GM12873 (cell line): Measurements from ENCODE around the gene CLEC20A.

Experiments used
- CTCF ChIP-seq: IDR thresholded peaks from 2 replicates; pipeline ENCODE4 v1.5.1; 2012; ENCODE audit warnings: low read depth, mild to moderate bottlenecking, moderate library complexity, low read length, control low read depth; ENCODE audit not compliant: insufficient read depth; ENCODE audit errors: missing control alignments

The CLEC20A gene

DNA sequence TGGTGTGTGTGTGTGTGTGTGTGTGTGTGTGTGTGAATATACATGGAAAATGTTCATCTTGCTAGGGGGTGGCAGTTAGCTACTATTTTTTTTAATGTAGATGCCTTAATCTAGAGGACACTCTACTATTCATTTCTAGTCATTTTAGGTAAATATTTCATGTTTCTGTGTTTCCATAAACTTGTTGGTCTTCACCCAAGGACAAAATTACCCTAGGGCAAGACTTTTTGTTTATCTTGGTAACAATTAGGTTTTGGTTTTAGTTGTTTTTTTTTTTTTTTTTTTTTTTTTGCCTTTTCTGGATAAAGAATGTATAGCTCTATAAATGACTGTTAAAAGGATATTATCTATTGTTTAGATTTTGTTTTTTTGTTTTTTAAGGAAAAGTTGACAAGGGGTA, 32.2 kb downstream of the CLEC20A start:
- TF ChIP-seq CTCF, result no peak

DNA sequence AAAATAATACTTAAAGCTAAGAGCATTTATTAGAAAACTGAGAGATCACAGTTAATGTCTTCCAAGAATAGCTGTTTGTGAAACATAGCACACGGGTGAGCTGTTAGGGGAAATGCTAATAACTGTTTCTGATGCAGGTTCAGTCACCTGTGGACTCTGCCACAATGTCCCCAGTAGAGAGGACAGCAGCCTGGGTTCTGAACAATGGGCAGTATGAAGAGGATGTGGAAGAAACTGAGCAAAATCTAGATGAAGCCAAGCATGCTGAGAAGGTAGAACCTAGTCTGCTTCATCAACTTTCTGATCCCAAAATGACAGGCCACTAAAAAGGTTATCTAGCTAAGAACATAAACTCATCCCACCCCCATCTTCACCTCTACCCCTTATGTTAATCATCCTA, 32.6 kb downstream of the CLEC20A start:
- no peak for TF ChIP-seq CTCF

DNA sequence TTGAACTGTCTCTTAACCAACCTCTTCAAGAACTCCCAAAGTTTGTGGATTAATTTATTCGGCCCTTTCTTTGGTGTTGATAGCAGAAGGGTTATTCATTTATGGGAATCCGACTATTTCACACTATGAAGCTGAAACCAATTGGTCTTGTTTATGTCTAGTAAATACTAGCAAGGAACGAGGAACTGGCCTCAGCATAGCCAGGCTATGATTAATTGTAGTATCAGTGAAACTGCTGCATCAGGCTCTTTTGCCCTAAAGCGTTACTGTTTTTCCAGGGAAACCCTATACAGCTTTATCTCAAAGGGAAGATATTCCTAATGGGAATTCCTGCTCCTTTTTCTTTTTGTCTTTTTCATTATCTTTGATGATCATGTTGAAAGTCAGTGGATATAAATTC, 35.1 kb downstream of the CLEC20A start:
- TF ChIP-seq CTCF, result no peak

- TF ChIP-seq CTCF, result no peak
These were observed 35.7 kb downstream of the CLEC20A start for GRCh38 chr1:178461104-178461503.

DNA sequence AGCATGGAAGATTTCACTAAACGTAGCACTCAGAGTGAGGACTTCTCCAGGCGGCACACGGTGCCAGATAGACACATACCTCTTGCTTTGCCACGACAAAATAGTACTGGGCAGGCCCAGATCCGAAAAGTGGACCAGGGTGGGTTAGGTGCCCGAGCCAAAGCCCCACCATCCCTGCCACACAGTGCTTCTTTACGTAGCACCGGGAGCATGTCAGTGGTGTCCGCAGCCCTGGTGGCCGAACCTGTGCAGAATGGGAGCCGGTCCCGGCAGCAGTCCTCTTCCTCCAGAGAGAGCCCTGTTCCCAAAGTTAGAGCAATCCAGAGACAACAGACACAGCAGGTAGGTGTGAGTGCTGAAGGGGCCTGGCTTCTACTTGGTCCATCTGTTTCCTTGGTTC, 38.6 kb downstream of the CLEC20A start:
- TF ChIP-seq CTCF, result no peak

DNA sequence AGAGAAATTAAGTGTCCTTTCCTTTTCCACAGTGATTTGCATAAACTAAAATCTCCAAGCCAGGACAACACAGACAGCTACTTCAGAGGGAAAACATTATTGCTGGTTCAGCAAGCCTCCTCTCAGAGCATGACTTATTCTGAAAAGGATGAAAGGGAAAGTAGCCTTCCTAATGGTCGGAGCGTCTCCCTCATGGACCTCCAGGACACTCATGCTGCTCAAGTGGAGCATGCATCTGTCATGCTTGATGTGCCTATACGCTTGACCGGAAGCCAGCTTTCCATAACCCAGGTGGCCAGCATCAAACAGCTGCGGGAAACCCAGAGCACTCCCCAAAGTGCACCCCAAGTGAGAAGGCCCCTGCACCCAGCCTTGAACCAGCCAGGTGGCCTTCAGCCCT, 39.1 kb downstream of the CLEC20A start:
- TF ChIP-seq CTCF, result no peak

GRCh38 chr1:178456472-178456871, 40.3 kb downstream of the CLEC20A start:
- no peak for TF ChIP-seq CTCF

DNA sequence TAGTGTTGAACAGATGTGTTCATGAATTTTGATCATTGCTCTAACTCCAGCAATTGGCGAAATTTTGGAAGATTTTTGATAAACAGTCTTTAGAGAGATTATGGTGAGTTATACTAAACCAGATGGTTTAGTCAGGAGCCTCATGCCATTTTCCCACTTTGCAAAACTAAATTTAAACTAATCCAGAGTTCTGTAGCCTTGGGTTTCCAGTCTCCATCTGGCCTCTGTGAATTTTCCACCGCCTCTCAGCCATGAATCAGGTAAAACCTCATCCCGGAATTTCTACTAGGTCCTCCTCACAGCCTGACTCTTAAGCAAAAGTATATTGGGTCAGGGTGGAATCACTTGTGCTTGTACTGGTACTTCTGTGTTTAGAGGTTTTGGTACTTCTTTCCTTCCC, 44.8 kb downstream of the CLEC20A start:
- TF ChIP-seq CTCF, result no peak
